HL-60/S4 treated with retinoic acid at 250 ng/mL for 4 days and 3 days (cell line): ENCODE data around the gene CCDC187.

Experiments
- in situ Hi-C: fragments of 300-500 bp; cut with MboI; formaldehyde crosslinking; loops from 2 replicates; pipeline ENCODE4 v1.7.0; 2022; ENCODE audit warnings: low sequenced_read_pairs

The CCDC187 gene

GRCh38 chr9:136211441-136212344 lies 92.2 kb downstream of the CCDC187 start:
- in situ Hi-C loops: no loop called here

GRCh38 chr9:136211006-136211405 lies 92.9 kb downstream of the CCDC187 start:
- in situ Hi-C loops: no loop called here

GRCh38 chr9:136210276-136210675 lies 93.6 kb downstream of the CCDC187 start:
- in situ Hi-C loops: no loop called here

GRCh38 chr9:136209786-136210185 lies 94.1 kb downstream of the CCDC187 start:
- in situ Hi-C loops: no loop called here

- in situ Hi-C loops: no loop called here
These were observed 94.7 kb downstream of the CCDC187 start for GRCh38 chr9:136209232-136209631.

GRCh38 chr9:136208675-136209074 lies 95.2 kb downstream of the CCDC187 start:
- in situ Hi-C loops: no loop called here

- in situ Hi-C loops: no loop called here
These were observed 96.3 kb downstream of the CCDC187 start for GRCh38 chr9:136207616-136208015.

- in situ Hi-C loops: no loop called here
These were observed 97.2 kb downstream of the CCDC187 start for GRCh38 chr9:136206602-136207275.

- in situ Hi-C loops: no loop called here
These were observed 98.2 kb downstream of the CCDC187 start for GRCh38 chr9:136205707-136205992.

- in situ Hi-C loops: no loop called here
These were observed 98.8 kb downstream of the CCDC187 start, which contains the start of gene LHX3 for GRCh38 chr9:136204838-136205706. Gene LHX3 (minus strand): TSS chr9:136205128. CDS start chr9:136205012, 116 bp downstream.

GRCh38 chr9:136204145-136204805 lies 99.6 kb downstream of the CCDC187 start:
- in situ Hi-C loops: no loop called here

- in situ Hi-C loops: no loop called here
These were observed 100.3 kb downstream of the CCDC187 start for GRCh38 chr9:136203408-136204144.

GRCh38 chr9:136202454-136203407 lies 101.2 kb downstream of the CCDC187 start:
- in situ Hi-C loops: no loop called here

- in situ Hi-C loops: no loop called here
These were observed 102.1 kb downstream of the CCDC187 start for GRCh38 chr9:136201609-136202453.

- in situ Hi-C loops: no loop called here
These were observed 102.7 kb downstream of the CCDC187 start for GRCh38 chr9:136201174-136201573.

- in situ Hi-C loops: no loop called here
These were observed 103.5 kb downstream of the CCDC187 start for GRCh38 chr9:136200424-136200823.
